ENCODE results near the gene GULP1. TPM values are rescaled to one million over a fixed set of nuclear protein-coding genes. Genes with fewer than 3 reads are reported as not detected.

Gene GULP1
- total RNA-seq, 1 donor from 2014 or later = 27.6 TPM

DNA sequence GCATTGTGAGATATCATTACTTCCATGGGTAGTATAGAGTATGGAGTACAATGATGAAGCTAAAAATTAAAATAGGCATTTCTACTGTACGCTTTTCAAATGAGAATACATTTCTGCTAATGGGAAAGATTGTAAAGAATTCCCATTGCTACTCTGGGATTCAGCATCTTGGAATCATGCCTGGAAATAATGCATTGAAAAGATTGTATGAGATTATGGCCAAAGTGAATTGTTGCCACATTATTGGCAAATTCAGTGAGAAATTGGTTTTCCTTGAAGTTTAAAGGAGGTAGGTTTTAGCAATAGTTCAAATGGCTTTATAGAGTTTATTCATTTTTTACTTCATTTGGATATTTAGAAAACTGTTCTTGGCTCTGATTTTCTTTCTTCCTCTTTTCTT lies 157.9 kb downstream of the GULP1 start:
- intact Hi-C loops (cut with DNase I) = no loop called here
- Histone ChIP-seq H3K27me3 (ENCODE audit: low read depth) (no peaks in the 10 kb centered on the region), H3K36me3 (no peaks in the 10 kb centered on the region), H3K4me1 (no peaks in the 10 kb centered on the region), H3K27ac (no peak overlapping the region), H3K4me3 (no peak overlapping the region), H3K9me3 (no peaks in the 10 kb centered on the region)
- TF ChIP-seq, protein P1, sequence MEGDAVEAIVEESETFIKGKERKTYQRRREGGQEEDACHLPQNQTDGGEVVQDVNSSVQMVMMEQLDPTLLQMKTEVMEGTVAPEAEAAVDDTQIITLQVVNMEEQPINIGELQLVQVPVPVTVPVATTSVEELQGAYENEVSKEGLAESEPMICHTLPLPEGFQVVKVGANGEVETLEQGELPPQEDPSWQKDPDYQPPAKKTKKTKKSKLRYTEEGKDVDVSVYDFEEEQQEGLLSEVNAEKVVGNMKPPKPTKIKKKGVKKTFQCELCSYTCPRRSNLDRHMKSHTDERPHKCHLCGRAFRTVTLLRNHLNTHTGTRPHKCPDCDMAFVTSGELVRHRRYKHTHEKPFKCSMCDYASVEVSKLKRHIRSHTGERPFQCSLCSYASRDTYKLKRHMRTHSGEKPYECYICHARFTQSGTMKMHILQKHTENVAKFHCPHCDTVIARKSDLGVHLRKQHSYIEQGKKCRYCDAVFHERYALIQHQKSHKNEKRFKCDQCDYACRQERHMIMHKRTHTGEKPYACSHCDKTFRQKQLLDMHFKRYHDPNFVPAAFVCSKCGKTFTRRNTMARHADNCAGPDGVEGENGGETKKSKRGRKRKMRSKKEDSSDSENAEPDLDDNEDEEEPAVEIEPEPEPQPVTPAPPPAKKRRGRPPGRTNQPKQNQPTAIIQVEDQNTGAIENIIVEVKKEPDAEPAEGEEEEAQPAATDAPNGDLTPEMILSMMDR (IDR thresholded peaks at IDR 0.05) = no peak
- no peak for DNase-seq
- ATAC-seq = no peak

DNA sequence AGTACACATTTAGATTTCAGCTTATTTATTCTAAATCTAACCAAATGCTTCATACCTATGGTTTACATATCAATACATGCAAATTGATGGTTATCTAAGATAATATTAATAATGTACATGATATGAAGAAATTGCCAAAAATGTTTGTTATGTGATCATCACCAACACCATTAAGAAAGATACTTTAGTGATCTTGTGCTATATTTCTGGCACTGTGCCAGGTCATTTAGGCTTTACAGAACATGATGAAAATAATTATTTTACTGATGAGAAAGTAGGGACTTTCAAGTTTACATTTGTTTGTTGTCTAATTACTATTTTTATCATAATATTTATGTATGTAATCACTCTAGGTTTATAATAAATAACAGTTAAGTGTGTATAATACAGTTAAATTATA lies 158.3 kb downstream of the GULP1 start:
- H3K4me3 ChIP-seq = no peak overlapping the region
- H3K4me1 ChIP-seq = no peaks in the 10 kb centered on the region
- TF ChIP-seq, protein P1 (IDR thresholded peaks at IDR 0.05) = no peak
- intact Hi-C loops (cut with DNase I) = no loop called here
- H3K36me3 ChIP-seq = no peaks in the 10 kb centered on the region
- no peak overlapping the region for H3K27ac ChIP-seq
- no peaks in the 10 kb centered on the region for H3K9me3 ChIP-seq
- no peak for DNase-seq
- no peaks in the 10 kb centered on the region for H3K27me3 ChIP-seq (ENCODE audit: low read depth)
- ATAC-seq = no peak

DNA sequence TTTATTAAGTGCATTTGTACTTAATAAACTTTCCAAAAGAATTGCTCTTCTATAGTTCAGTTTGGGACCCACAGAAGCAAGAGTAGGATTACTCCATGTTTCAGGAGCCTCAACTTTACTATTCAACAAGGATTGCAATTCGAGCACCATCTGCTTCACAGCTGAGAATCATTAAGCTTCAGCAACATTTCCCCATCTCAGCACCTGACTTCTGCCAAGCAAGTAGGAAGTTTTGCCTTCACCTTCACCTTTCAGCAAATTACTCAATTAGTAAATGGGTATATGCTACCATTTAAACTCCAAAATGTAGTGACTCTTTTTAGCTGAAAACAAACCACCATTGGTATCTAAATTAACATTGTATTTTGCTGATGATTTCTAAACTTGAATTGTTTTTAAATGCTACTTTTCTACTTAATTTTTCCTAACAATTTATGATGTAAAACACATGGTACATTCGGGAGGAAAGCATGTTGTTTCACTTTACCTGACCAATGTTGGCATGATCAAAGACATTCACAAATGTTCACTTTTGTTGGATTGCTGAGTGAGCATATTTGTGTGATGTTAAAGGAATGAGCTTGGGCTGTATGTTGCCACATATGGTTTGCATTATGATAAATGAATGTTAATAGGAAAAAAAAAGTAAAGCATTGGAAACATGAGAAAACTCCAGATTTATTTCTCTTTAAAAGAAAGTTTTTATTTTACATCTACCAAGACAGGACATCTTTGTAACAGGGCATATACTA lies 159.2 kb downstream of the GULP1 start:
- H3K27ac ChIP-seq = no peak overlapping the region
- no peaks in the 10 kb centered on the region for H3K9me3 ChIP-seq
- H3K4me3 ChIP-seq = no peak overlapping the region
- no peaks in the 10 kb centered on the region for H3K36me3 ChIP-seq
- TF ChIP-seq, protein P1 (IDR thresholded peaks at IDR 0.05) = no peak
- intact Hi-C loops (cut with DNase I) = no loop called here
- DNase-seq (no peak), ATAC-seq (no peak)
- no peaks in the 10 kb centered on the region for H3K27me3 ChIP-seq (ENCODE audit: low read depth)
- H3K4me1 ChIP-seq = no peaks in the 10 kb centered on the region

DNA sequence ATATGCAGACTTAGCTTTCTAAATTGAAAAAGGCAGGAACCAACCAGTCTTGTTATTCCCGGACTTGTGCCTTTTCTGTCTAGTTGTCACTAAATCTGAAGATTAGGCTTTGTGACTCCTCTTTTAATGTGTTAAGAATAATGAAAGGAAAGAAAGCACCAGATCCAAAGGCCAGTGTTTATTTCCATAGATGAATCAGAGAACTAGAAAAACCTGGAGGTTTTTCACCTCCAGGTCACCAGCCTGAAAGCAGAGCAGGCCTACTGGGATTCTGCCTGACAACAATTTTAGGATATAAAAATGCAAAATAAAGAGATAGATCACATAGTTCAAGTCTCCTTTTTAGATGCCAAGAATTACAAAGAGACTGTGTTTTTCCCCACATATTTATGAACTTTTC lies 160.4 kb downstream of the GULP1 start:
- TF ChIP-seq, protein P1 (IDR thresholded peaks at IDR 0.05) = no peak
- Histone ChIP-seq H3K27ac (no peak overlapping the region), H3K4me3 (no peak overlapping the region), H3K36me3 (no peaks in the 10 kb centered on the region), H3K27me3 (ENCODE audit: low read depth) (no peaks in the 10 kb centered on the region), H3K9me3 (no peaks in the 10 kb centered on the region), H3K4me1 (no peaks in the 10 kb centered on the region)
- ATAC-seq (no peak), DNase-seq (no peak)
- intact Hi-C loops (cut with DNase I) = no loop called here

DNA sequence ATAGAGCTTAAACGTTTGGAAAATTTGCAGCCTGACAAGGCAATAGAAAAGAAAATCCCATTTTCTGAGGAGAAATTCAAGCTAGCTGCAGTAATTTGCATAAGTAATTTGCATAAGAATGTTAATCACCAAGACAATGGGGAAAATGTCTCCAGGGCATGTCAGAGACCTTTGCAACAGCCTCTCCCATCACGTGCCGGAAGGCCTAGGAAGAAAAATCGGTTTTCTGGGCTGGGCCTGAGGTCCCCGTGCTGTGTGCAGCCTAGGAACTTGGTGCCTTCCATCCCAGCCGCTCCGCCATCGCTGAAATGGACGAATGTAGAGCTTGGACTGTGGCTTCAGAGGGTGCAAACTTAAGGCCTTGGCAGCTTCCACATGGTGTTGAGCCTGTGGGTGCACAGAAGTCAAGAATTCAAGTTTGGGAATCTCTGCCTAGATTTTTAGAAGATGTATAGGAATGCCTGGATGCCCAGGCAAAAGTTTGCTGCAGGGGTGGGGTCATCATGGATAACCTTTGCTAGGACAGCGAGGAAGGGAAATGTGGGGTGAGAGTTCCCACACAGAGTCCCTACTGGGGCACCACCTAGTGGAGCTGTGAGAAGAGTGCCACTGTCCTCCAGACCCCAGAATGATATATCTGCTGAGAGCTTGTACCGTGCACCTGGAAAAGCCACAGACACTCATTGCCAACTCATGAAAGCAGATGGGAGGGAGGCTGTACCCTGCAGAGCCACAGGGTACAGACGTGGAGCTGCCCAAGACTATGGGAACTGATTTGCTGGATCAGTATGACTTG lies 164.6 kb downstream of the GULP1 start:
- Histone ChIP-seq H3K9me3 (no peaks in the 10 kb centered on the region), H3K27me3 (ENCODE audit: low read depth) (no peaks in the 10 kb centered on the region), H3K27ac (no peak overlapping the region), H3K4me3 (no peak overlapping the region), H3K36me3 (no peaks in the 10 kb centered on the region), H3K4me1 (no peaks in the 10 kb centered on the region)
- intact Hi-C loops (cut with DNase I) = no loop called here
- peak; percentile 24 for DNase-seq
- TF ChIP-seq, protein P1 (IDR thresholded peaks at IDR 0.05) = no peak
- no peak for ATAC-seq

Measured in lower lobe of right lung (tissue), 2 donors.